ENCODE measurements around the gene WWC2.
"Not testable (repeated sequence)": the region's sequence is repeated elsewhere in the genome, so short reads cannot be mapped to it uniquely, and the experiment has no call there.

WWC2 gene

GRCh38 chr4:183107891-183108459, 8.9 kb downstream of the WWC2 start:
- no peak for TF ChIP-seq JUND (IDR thresholded peaks at IDR 0.05; ENCODE audit: low read depth)
- no peak for DNase-seq (ENCODE audit: low read depth in 1 of 2, low spot score in 1 of 2)
- in situ Hi-C loops (cut with HindIII; ENCODE audit: low pct_unique_long_range_greater_than_20kb, low sequenced_read_pairs), result no loop called here

GRCh38 chr4:183110244-183110643, 11.2 kb downstream of the WWC2 start:
- no peak for TF ChIP-seq JUND (IDR thresholded peaks at IDR 0.05; ENCODE audit: low read depth)
- in situ Hi-C loops (cut with HindIII; ENCODE audit: low pct_unique_long_range_greater_than_20kb, low sequenced_read_pairs), result no loop called here
- DNase-seq (ENCODE audit: low read depth in 1 of 2, low spot score in 1 of 2), result no peak

- no peak for TF ChIP-seq JUND (IDR thresholded peaks at IDR 0.05; ENCODE audit: low read depth)
- in situ Hi-C loops (cut with HindIII; ENCODE audit: low pct_unique_long_range_greater_than_20kb, low sequenced_read_pairs), result no loop called here
- no peak for DNase-seq (ENCODE audit: low read depth in 1 of 2, low spot score in 1 of 2)
Measured at GRCh38 chr4:183111452-183111885, 12.4 kb downstream of the WWC2 start.

- TF ChIP-seq JUND (IDR thresholded peaks at IDR 0.05; ENCODE audit: low read depth), result no peak
- in situ Hi-C loops (cut with HindIII; ENCODE audit: low pct_unique_long_range_greater_than_20kb, low sequenced_read_pairs), result no loop called here
- no peak for DNase-seq (ENCODE audit: low read depth in 1 of 2, low spot score in 1 of 2)
Measured at GRCh38 chr4:183118141-183118540, 19.1 kb downstream of the WWC2 start.

DNA sequence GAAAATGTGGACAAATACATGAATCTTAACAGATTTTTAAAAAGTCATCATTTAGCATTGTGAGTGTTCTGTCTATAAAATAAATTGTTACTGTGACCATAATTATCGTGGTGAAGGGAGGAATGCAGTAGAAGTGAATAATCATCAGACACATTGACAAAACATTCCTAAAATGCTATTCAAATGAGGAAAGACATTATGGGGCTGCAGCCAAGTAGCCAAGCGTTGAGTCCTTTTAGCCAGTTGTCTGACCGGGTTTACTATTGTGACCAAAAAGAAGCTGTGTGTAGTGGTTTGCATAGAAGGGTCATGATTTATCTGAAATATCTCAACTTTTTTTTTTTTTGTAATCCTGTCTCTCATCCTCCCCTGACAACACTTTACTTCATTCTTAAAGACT, 19.5 kb downstream of the WWC2 start:
- TF ChIP-seq JUND (IDR thresholded peaks at IDR 0.05; ENCODE audit: low read depth), result no peak
- in situ Hi-C loops (cut with HindIII; ENCODE audit: low pct_unique_long_range_greater_than_20kb, low sequenced_read_pairs), result no loop called here
- DNase-seq (ENCODE audit: low read depth in 1 of 2, low spot score in 1 of 2), result peak in 1 of 2 experiments; percentile 85

GRCh38 chr4:183121660-183122059, 22.6 kb downstream of the WWC2 start:
- DNase-seq (ENCODE audit: low read depth in 1 of 2, low spot score in 1 of 2); in situ Hi-C loops (cut with HindIII; ENCODE audit: low pct_unique_long_range_greater_than_20kb, low sequenced_read_pairs): not testable (repeated sequence)

DNA sequence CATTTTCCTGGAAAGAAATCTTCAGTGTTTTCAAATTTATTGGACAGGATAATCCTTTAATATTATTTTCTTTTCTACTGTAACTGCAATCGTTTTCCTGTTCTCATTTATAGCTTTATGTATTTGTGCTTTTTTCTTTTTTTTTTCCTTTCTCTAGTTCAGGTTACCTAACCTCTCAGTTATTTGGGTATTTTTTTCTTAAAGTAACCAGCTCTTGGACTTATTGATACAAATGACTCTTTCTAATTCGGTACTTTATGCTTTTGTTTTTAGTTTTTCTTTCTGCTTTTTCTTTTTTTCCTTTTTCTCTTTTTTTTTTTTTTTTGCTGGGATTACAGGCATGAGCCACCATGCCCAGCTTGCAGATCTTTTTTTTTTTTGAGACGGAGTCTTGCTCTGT, 25.2 kb downstream of the WWC2 start:
- no peak for TF ChIP-seq JUND (IDR thresholded peaks at IDR 0.05; ENCODE audit: low read depth)
- in situ Hi-C loops (cut with HindIII; ENCODE audit: low pct_unique_long_range_greater_than_20kb, low sequenced_read_pairs), result no loop called here
- DNase-seq (ENCODE audit: low read depth in 1 of 2, low spot score in 1 of 2), result no peak

DNA sequence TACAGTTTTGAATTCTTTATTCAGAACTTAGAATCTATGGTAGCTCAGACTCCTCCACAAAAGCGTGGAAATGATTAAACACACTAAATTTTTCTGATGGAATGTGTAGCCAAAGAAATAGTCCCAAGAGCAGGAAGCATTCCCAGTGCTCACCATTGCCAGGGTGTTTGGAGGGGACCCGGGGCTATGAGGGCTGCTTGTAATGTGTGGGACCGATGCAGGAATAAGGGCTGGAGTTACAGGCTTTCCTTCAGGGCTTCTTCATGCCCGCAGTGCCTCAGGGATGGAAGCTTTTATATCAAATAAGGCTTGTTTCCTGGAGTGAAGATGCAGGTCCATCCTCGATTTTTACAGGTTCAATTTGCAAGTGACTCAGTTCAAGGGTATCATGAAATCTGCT, 25.8 kb downstream of the WWC2 start:
- in situ Hi-C loops (cut with HindIII; ENCODE audit: low pct_unique_long_range_greater_than_20kb, low sequenced_read_pairs), result no loop called here
- DNase-seq (ENCODE audit: low read depth in 1 of 2, low spot score in 1 of 2), result no peak
- TF ChIP-seq JUND (IDR thresholded peaks at IDR 0.05; ENCODE audit: low read depth), result no peak

- in situ Hi-C loops (cut with HindIII; ENCODE audit: low pct_unique_long_range_greater_than_20kb, low sequenced_read_pairs), result no loop called here
- no peak for TF ChIP-seq JUND (IDR thresholded peaks at IDR 0.05; ENCODE audit: low read depth)
- DNase-seq (ENCODE audit: low read depth in 1 of 2, low spot score in 1 of 2), result no peak
Measured at GRCh38 chr4:183129125-183129524, 30.1 kb downstream of the WWC2 start.

DNA sequence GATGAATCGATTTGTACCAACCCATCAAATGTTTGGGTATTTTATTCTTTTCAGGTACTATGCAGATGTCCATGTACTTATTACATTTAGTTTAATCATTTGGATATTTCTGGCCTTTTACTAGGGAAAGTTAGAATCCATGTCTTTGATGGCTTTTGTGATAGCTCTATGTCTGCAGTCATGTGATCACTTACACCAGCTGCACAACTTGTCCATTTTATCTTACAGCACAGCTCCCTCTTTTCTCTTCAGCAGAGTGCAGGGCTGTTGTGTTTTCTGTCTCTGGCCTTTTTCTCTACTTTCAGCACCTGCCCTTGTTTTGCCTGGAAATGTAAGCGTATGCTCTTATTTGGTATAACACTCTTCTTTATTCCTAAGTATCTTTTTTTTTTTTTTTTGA, 30.6 kb downstream of the WWC2 start:
- in situ Hi-C loops (cut with HindIII; ENCODE audit: low pct_unique_long_range_greater_than_20kb, low sequenced_read_pairs), result no loop called here
- no peak for DNase-seq (ENCODE audit: low read depth in 1 of 2, low spot score in 1 of 2)
- TF ChIP-seq JUND (IDR thresholded peaks at IDR 0.05; ENCODE audit: low read depth), result no peak

DNA sequence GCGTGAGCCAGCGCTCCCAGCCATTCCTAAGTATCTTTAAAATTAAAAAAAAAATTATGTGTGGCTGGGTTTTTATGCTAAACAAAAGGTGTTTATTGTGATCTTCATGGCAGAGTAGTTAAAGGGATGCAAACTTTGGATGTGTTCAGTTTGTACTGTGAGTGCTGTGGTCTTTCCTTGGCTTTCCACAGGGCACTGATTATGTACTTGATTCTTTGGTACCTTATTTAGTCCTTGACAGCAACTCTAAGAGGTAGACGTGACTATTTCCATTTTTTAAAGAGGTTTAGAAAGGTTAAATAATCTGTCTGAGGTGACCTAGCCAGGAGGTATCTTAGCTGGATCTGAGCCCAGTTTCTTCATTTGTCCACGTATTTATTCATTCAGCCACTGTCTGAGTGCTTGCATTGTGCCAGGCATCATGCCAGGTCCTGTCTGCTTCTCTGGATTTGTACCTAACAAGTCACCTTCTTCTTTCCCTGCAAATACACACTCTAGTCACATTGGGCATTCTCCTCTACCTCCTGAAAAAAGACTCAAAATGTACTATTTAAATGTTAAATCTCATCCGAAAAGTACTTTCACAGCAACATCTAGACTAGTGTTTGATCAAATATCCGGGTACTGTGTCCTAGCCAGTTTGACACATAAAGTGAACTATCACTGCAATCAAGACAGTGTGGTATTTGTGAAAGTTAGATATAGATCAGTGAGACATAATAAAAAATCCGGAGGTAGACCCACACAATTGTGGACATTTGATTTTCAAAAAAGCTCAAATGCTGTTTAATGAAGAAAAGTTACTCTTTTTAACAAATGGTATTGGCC, 31.5 kb downstream of the WWC2 start:
- in situ Hi-C loops (cut with HindIII; ENCODE audit: low pct_unique_long_range_greater_than_20kb, low sequenced_read_pairs), result no loop called here
- TF ChIP-seq JUND (IDR thresholded peaks at IDR 0.05; ENCODE audit: low read depth), result no peak
- peak in 1 of 2 experiments; percentile 65 for DNase-seq (ENCODE audit: low read depth in 1 of 2, low spot score in 1 of 2)

GRCh38 chr4:183132081-183132480, 33.0 kb downstream of the WWC2 start:
- TF ChIP-seq JUND (IDR thresholded peaks at IDR 0.05; ENCODE audit: low read depth), result no peak
- in situ Hi-C loops (cut with HindIII; ENCODE audit: low pct_unique_long_range_greater_than_20kb, low sequenced_read_pairs), result no loop called here
- DNase-seq (ENCODE audit: low read depth in 1 of 2, low spot score in 1 of 2), result no peak

GRCh38 chr4:183132865-183133264, 33.8 kb downstream of the WWC2 start:
- no peak for DNase-seq (ENCODE audit: low read depth in 1 of 2, low spot score in 1 of 2)

More at GRCh38 chr4:183132865-183133264, 33.8 kb downstream of the WWC2 start:
- in situ Hi-C loops (cut with HindIII; ENCODE audit: low pct_unique_long_range_greater_than_20kb, low sequenced_read_pairs), result no loop called here
- TF ChIP-seq JUND (IDR thresholded peaks at IDR 0.05; ENCODE audit: low read depth), result no peak
